Nephron progenitor cell (in vitro differentiated cells): ENCODE data around the gene TRAF3.
"Not testable (repeated sequence)": the region's sequence is repeated elsewhere in the genome, so short reads cannot be mapped to it uniquely, and the experiment has no call there.

ENCODE experiments used
- DNase-seq: peaks from one replicate; pipeline ENCODE4 v3.0.0; 2021
- H3K27ac Mint-ChIP-seq: 2 replicates; pipeline ENCODE4 v1.8.0; 2021; ENCODE audit warnings: mild to moderate bottlenecking, moderate library complexity, mixed read lengths
- H3K27me3 Mint-ChIP-seq: 2 replicates; pipeline ENCODE4 v1.8.0; 2021; ENCODE audit warnings: mild to moderate bottlenecking, low read depth, mixed read lengths; ENCODE audit not compliant: poor library complexity
- H3K36me3 Mint-ChIP-seq: 2 replicates; pipeline ENCODE4 v1.8.0; 2021; ENCODE audit warnings: low read depth, mixed read lengths
- H3K4me1 Mint-ChIP-seq: 2 replicates; pipeline ENCODE4 v1.8.0; 2021; ENCODE audit warnings: mixed read lengths
- H3K4me3 Mint-ChIP-seq: 2 replicates; pipeline ENCODE4 v1.8.0; 2021; ENCODE audit warnings: mild to moderate bottlenecking, moderate library complexity, mixed read lengths
- H3K9me3 Mint-ChIP-seq: 2 replicates; pipeline ENCODE4 v1.8.0; 2021; ENCODE audit warnings: mild to moderate bottlenecking, moderate library complexity, mixed read lengths
- TF ChIP-seq, protein P1 (sequence below): fragments of 200-600 bp; sonication (generic); IDR thresholded peaks from 2 replicates; pipeline ENCODE4 v1.5.0; 2021; ENCODE audit warnings: antibody characterized with exemption

TRAF3 gene

DNA sequence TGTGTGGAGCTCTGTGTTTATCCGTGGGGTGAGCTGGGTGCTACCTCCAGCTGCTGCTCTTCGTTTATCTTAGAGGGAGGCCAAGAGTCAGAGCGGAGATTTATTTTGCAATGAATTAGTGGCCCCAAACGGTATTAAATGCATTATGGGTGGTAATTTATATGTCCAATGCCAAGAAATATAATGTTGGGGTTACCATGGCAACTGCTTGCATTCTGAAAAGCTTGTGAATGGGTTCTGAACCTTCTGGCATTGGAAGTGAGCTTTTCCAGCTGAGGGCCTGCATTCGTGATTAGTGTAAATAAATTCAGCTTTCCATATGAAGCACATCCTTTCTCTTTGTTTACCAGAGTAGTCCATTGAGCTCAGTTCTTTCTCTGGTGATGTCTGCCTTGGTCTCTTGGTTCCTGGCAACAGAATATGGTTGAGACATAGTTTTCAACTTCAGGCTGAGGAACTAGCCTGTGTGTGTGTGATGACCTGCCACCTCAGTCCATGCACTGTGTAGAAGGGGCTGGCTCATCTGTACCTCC is 51.8 kb downstream of the TRAF3 start:
- no peaks in the 10 kb centered on the region for H3K27me3 Mint-ChIP-seq
- peaks cover 13% of the 10 kb centered on the region for H3K36me3 Mint-ChIP-seq
- no peak for DNase-seq
- H3K9me3 Mint-ChIP-seq: no peaks in the 10 kb centered on the region
- H3K4me3 Mint-ChIP-seq: peak overlapping the region; percentile 44
- peaks cover 75% of the 10 kb centered on the region for H3K4me1 Mint-ChIP-seq
- H3K27ac Mint-ChIP-seq: peak overlapping the region; percentile 52
- TF ChIP-seq, protein P1, sequence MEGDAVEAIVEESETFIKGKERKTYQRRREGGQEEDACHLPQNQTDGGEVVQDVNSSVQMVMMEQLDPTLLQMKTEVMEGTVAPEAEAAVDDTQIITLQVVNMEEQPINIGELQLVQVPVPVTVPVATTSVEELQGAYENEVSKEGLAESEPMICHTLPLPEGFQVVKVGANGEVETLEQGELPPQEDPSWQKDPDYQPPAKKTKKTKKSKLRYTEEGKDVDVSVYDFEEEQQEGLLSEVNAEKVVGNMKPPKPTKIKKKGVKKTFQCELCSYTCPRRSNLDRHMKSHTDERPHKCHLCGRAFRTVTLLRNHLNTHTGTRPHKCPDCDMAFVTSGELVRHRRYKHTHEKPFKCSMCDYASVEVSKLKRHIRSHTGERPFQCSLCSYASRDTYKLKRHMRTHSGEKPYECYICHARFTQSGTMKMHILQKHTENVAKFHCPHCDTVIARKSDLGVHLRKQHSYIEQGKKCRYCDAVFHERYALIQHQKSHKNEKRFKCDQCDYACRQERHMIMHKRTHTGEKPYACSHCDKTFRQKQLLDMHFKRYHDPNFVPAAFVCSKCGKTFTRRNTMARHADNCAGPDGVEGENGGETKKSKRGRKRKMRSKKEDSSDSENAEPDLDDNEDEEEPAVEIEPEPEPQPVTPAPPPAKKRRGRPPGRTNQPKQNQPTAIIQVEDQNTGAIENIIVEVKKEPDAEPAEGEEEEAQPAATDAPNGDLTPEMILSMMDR: no peak

DNA sequence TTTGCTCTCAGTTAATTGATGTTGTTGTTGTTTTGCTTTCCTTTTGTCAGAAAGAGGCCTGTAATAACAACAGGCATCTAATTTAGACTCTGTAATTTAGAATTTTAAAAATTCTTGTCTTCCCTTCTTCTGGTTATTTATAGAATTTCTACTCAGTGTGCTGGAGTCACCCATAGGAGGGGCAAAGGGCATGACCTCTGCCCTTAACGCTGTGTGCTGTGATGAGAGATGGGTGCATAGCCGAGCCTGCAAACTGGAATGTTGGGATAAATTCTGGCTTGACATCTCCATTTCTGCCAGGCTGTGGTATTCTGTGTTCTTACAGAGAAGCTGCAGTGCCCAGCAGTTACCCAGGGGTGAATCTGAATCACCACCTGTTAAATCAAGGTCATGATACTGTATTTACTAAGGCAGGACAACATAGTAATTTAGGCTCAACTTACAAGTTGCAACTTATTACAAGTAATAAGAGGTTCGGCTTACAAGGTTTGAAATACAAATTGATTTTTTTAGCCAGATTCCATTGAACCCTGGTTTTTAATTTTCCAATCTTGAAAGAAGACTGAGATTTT is 53.3 kb downstream of the TRAF3 start:
- H3K27me3 Mint-ChIP-seq: no peaks in the 10 kb centered on the region
- H3K4me3 Mint-ChIP-seq: no peak overlapping the region
- peak; percentile 61 for DNase-seq
- peaks cover 64% of the 10 kb centered on the region for H3K4me1 Mint-ChIP-seq
- TF ChIP-seq, protein P1: no peak
- peak overlapping the region; percentile 26 for H3K27ac Mint-ChIP-seq
- no peaks in the 10 kb centered on the region for H3K9me3 Mint-ChIP-seq
- peaks cover 24% of the 10 kb centered on the region for H3K36me3 Mint-ChIP-seq

DNA sequence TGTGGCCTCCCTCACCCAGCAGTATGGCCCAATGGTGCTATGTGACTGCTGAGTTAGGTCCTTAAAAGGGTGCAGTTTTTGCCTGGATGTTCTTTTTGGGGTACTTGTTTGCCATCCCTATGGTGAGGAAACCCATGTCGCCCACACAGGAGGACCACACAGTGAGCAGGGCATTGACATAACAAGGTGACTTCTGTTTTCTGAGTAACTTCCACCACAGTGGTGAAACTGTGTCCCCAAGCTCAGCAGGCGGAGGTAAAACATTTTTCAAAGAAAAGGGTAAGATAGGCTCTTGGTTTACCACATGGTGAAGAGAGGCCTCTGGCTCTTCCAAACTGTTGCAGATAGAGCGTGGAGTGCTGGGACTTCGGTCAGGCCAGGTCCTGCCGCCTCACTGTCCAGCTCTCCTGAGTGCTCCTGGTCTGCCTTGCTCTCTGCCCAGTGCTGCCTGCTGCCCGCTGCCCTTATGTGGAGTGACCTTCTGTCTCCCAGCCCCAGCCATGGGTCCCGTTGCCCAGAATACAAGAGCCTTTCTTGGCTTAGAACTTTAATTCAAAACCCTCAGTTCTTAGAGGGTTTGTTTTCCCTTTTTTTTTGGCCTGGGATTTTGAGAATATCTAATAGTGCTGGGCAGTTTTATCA is 54.0 kb downstream of the TRAF3 start:
- H3K9me3 Mint-ChIP-seq: no peaks in the 10 kb centered on the region
- no peaks in the 10 kb centered on the region for H3K27me3 Mint-ChIP-seq
- TF ChIP-seq, protein P1: no peak
- DNase-seq: no peak
- peaks cover 57% of the 10 kb centered on the region for H3K4me1 Mint-ChIP-seq
- peak overlapping the region; percentile 90 for H3K27ac Mint-ChIP-seq
- no peak overlapping the region for H3K4me3 Mint-ChIP-seq
- H3K36me3 Mint-ChIP-seq: peaks cover 26% of the 10 kb centered on the region

DNA sequence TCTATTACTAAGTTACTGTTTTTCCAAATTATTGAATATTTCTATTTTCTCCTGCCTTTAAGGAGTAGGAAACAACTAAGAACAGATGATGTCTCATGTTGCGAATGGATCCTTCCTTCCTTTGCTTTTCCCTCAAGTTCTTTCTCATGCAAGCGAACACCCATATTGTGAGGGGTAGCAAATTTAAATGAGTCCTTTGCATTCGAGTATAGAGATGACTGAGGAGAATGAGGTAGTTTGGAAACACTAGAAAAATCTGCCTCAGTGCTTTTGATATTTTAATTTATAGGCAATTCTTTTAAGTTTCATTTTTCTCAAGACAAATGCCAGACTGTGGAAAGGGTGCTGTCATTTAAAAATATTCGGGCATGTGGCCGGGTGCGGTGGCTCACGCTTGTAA is 56.1 kb downstream of the TRAF3 start:
- no peak for DNase-seq
- peaks cover 26% of the 10 kb centered on the region for H3K36me3 Mint-ChIP-seq
- H3K27ac Mint-ChIP-seq: no peak overlapping the region
- peaks cover 45% of the 10 kb centered on the region for H3K4me1 Mint-ChIP-seq
- no peak overlapping the region for H3K4me3 Mint-ChIP-seq
- TF ChIP-seq, protein P1: no peak
- H3K9me3 Mint-ChIP-seq: no peaks in the 10 kb centered on the region
- no peaks in the 10 kb centered on the region for H3K27me3 Mint-ChIP-seq

DNA sequence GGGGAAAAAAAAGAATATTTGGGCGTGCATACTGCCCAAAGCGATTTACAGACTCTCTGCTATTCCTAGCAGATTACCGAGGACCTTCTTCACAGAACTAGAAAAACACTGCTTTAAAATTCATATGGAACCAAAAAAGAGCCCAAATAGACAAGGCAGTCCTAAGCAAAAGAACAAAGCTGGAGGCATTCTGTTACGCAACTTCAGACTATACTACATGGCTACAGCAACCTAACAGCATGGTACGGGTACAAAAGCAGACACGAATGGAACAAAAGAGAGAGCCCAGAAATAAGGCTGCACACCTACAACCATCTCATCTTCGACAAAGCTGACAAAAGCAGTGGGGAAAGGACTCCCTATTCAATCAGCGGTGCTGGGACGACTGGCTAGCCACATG is 56.7 kb downstream of the TRAF3 start:
- no peaks in the 10 kb centered on the region for H3K27me3 Mint-ChIP-seq
- H3K4me3 Mint-ChIP-seq: no peak overlapping the region
- TF ChIP-seq, protein P1: no peak
- H3K36me3 Mint-ChIP-seq: peaks cover 26% of the 10 kb centered on the region
- no peak overlapping the region for H3K27ac Mint-ChIP-seq
- no peaks in the 10 kb centered on the region for H3K9me3 Mint-ChIP-seq
- H3K4me1 Mint-ChIP-seq: peaks cover 42% of the 10 kb centered on the region
- no peak for DNase-seq

DNA sequence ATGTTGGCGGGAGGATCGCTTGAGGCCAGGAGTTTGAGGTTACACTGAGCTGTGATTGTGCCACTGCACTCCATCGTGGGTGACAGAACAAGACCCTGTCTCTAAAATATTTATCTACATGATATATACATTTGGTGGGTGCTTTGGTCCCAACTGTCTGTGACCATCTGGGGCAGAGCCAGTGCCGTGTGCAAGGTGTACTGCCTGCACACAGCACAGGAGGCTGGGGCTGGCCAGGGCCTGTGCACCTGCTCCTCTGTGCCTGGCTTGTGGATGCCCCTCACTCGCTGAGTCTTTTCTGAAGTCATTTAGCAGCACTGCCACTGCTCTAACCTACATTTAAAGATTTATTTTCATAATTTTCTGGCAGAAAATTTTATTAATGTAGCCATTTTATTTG is 58.7 kb downstream of the TRAF3 start:
- TF ChIP-seq, protein P1: no peak
- Mint-ChIP-seq H3K27me3 (no peaks in the 10 kb centered on the region), H3K9me3 (no peaks in the 10 kb centered on the region), H3K36me3 (peaks cover 26% of the 10 kb centered on the region), H3K27ac (no peak overlapping the region), H3K4me1 (peaks cover 25% of the 10 kb centered on the region), H3K4me3 (no peak overlapping the region)
- DNase-seq: no peak

DNA sequence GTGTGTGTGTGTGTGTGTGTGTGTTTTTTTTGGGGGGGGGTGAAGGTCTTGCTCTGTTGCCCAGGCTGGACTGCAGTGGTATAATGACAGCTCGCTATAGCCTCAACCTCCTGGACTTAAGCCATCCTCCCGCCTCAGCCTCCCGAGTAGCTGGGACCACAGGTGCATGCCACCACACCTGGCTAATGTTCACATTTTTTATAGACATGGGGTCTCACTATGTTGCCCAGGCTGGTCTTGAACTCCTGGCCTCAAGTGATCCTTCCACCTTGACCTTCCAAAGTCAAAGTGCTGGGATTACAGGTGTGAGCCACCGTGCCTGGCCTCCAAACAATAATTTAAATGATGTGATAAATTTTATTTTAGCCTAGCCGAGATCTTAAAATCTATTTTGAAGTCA is 59.9 kb downstream of the TRAF3 start:
- not testable (repeated sequence) for H3K27me3 Mint-ChIP-seq, H3K27ac Mint-ChIP-seq, H3K9me3 Mint-ChIP-seq, DNase-seq, H3K4me3 Mint-ChIP-seq
- H3K4me1 Mint-ChIP-seq: peaks cover 19% of the 10 kb centered on the region
- H3K36me3 Mint-ChIP-seq: peaks cover 26% of the 10 kb centered on the region
